ENCODE data around the gene ENC1. TPM values are rescaled to one million over a fixed set of nuclear protein-coding genes. Genes with fewer than 3 reads are reported as not detected.

ENC1 gene
- total and polyA plus RNA-seq, 10 of the 15 experiments (the other 5 are each of a cell fraction or from before 2014, with no cell fraction given): 8.2 to 55.5 (median 32.1) TPM

- TF ChIP-seq, protein P1, sequence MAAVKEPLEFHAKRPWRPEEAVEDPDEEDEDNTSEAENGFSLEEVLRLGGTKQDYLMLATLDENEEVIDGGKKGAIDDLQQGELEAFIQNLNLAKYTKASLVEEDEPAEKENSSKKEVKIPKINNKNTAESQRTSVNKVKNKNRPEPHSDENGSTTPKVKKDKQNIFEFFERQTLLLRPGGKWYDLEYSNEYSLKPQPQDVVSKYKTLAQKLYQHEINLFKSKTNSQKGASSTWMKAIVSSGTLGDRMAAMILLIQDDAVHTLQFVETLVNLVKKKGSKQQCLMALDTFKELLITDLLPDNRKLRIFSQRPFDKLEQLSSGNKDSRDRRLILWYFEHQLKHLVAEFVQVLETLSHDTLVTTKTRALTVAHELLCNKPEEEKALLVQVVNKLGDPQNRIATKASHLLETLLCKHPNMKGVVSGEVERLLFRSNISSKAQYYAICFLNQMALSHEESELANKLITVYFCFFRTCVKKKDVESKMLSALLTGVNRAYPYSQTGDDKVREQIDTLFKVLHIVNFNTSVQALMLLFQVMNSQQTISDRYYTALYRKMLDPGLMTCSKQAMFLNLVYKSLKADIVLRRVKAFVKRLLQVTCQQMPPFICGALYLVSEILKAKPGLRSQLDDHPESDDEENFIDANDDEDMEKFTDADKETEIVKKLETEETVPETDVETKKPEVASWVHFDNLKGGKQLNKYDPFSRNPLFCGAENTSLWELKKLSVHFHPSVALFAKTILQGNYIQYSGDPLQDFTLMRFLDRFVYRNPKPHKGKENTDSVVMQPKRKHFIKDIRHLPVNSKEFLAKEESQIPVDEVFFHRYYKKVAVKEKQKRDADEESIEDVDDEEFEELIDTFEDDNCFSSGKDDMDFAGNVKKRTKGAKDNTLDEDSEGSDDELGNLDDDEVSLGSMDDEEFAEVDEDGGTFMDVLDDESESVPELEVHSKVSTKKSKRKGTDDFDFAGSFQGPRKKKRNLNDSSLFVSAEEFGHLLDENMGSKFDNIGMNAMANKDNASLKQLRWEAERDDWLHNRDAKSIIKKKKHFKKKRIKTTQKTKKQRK (IDR thresholded peaks at IDR 0.05; ENCODE audit: low read depth, low read length): no peak
- TF ChIP-seq GATAD2B (conservative IDR thresholded peaks at IDR 0.05; ENCODE audit: low read depth) (peak; percentile 15; the same call in 1 of the 2 replicates), NBN (IDR thresholded peaks at IDR 0.05) (no peak), ZNF687 (IDR thresholded peaks at IDR 0.05) (no peak), MYB (IDR thresholded peaks at IDR 0.05; ENCODE audit: borderline replicate concordance, low read depth, low read length) (no peak), ATF2 (IDR thresholded peaks at IDR 0.05; ENCODE audit: low read length) (no peak), WRNIP1 (IDR thresholded peaks at IDR 0.05; ENCODE audit: borderline replicate concordance, low read depth, low read length) (no peak), KAT2A (conservative IDR thresholded peaks at IDR 0.05; ENCODE audit: control insufficient read depth, low read depth, low read length) (no peak), BMI1 (IDR thresholded peaks at IDR 0.05; ENCODE audit: borderline replicate concordance) (no peak), MTA3 (IDR thresholded peaks at IDR 0.05; ENCODE audit: borderline replicate concordance, low read length) (0 out of 2 replicates have a peak, but pooled peaks have one; percentile 26), KLF5 (IDR thresholded peaks at IDR 0.05; ENCODE audit: partially characterized antibody) (no peak), FOS (IDR thresholded peaks at IDR 0.05; ENCODE audit: borderline replicate concordance, extremely low read depth, insufficient read length) (no peak), JUNB (IDR thresholded peaks at IDR 0.05) (no peak), MYC (IDR thresholded peaks at IDR 0.05; ENCODE audit: insufficient read depth, insufficient read length, insufficient replicate concordance, low read length, severe bottlenecking) (no peak), TARDBP (IDR thresholded peaks at IDR 0.05; ENCODE audit: borderline replicate concordance) (no peak), EGR1 (IDR thresholded peaks at IDR 0.05; ENCODE audit: borderline replicate concordance in 1 of 2, low read depth in 2 of 2, low read length in 2 of 2) (no peak)
- TF ChIP-seq, protein P2, sequence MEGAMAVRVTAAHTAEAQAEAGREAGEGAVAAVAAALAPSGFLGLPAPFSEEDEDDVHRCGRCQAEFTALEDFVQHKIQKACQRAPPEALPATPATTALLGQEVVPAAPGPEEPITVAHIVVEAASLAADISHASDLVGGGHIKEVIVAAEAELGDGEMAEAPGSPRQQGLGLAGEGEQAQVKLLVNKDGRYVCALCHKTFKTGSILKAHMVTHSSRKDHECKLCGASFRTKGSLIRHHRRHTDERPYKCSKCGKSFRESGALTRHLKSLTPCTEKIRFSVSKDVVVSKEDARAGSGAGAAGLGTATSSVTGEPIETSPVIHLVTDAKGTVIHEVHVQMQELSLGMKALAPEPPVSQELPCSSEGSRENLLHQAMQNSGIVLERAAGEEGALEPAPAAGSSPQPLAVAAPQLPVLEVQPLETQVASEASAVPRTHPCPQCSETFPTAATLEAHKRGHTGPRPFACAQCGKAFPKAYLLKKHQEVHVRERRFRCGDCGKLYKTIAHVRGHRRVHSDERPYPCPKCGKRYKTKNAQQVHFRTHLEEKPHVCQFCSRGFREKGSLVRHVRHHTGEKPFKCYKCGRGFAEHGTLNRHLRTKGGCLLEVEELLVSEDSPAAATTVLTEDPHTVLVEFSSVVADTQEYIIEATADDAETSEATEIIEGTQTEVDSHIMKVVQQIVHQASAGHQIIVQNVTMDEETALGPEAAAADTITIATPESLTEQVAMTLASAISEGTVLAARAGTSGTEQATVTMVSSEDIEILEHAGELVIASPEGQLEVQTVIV (IDR thresholded peaks at IDR 0.05; ENCODE audit: borderline replicate concordance, partially characterized antibody): no peak
Measured at GRCh38 chr5:74640954-74641734, 616 bp upstream of the ENC1 start (continued).

All from GM12878 (cell line).